Erythroblast (primary cell): ENCODE results near the gene PTDSS2.
"Not testable (repeated sequence)": the region's sequence is repeated elsewhere in the genome, so short reads cannot be mapped to it uniquely, and the experiment has no call there.

Experiments used
- GATA1 ChIP-seq: IDR thresholded peaks from 2 replicates; pipeline ENCODE4 v1.6.1; 2011; ENCODE audit warnings: low read depth, mild to moderate bottlenecking, control low read depth, low read length, moderate library complexity
- POLR2A ChIP-seq: IDR thresholded peaks from 2 replicates; pipeline ENCODE4 v1.6.1; 2011; ENCODE audit warnings: mild to moderate bottlenecking, low read length

DNA sequence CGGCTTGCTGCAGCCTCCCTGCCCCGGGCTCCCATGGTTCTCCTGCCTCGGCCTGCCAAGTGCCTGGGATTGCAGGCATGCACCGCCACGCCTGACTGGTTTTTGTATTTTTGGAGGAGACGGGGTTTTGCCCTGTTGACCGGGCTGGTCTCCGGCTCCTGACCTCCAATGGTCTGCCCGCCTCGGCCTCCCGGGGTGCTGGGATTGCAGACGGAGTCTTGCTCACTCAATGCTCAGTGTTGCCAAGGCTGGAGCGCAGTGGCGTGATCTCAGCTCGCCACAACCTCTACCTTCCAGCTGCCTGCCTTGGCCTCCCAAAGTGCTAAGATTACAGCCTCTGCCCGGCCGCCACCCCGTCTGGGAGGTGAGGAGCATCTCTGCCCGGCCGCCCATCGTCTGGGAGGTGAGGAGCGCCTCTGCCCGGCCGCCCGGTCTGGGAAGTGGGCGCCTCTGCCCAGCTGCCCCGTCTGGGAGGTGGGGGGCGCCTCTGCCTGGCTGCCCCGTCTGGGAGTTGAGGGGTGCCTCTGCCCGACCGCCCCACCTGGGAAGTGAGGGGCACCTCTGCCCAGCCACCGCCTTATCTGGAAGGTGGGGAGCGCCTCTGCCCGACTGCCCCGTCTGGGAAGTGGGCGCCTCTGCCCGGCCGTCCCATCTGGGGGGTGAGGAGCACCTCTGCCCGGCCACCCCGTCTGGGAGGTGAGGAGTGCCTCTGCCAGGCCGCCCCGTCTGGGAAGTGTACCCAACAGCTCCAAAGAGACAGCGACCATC, 67.0 kb downstream of the PTDSS2 start:
- TF ChIP-seq POLR2A, GATA1: not testable (repeated sequence)
